Activated naive CD8-positive, alpha-beta T cell treated with anti-CD3 and anti-CD28 coated beads, Interleukin-2, amount 50 U/mL, for 24 hours (primary cell): Measurements from ENCODE around the gene CCN5.

ENCODE experiments used
- ATAC-seq: fragments of 150-1000 bp; cut with Tn5 transposase; one replicate; pipeline ENCODE4 v1.10.0; 2021
- DNase-seq: peaks from one replicate; pipeline ENCODE4 v3.0.0; 2021
- H3K27ac Mint-ChIP-seq: one replicate; pipeline ENCODE4 v1.8.0; 2021; ENCODE audit warnings: mild to moderate bottlenecking, mixed read lengths
- H3K27me3 Mint-ChIP-seq: one replicate; pipeline ENCODE4 v1.8.0; 2021; ENCODE audit warnings: mixed read lengths
- H3K36me3 Mint-ChIP-seq: one replicate; pipeline ENCODE4 v1.8.0; 2021; ENCODE audit warnings: low read depth, mixed read lengths
- H3K4me1 Mint-ChIP-seq: one replicate; pipeline ENCODE4 v1.8.0; 2021; ENCODE audit warnings: mixed read lengths
- H3K4me3 Mint-ChIP-seq: one replicate; pipeline ENCODE4 v1.8.0; 2021; ENCODE audit warnings: mild to moderate bottlenecking, moderate library complexity, mixed read lengths
- H3K9me3 Mint-ChIP-seq: one replicate; pipeline ENCODE4 v1.8.0; 2021; ENCODE audit warnings: mixed read lengths

Gene CCN5

DNA sequence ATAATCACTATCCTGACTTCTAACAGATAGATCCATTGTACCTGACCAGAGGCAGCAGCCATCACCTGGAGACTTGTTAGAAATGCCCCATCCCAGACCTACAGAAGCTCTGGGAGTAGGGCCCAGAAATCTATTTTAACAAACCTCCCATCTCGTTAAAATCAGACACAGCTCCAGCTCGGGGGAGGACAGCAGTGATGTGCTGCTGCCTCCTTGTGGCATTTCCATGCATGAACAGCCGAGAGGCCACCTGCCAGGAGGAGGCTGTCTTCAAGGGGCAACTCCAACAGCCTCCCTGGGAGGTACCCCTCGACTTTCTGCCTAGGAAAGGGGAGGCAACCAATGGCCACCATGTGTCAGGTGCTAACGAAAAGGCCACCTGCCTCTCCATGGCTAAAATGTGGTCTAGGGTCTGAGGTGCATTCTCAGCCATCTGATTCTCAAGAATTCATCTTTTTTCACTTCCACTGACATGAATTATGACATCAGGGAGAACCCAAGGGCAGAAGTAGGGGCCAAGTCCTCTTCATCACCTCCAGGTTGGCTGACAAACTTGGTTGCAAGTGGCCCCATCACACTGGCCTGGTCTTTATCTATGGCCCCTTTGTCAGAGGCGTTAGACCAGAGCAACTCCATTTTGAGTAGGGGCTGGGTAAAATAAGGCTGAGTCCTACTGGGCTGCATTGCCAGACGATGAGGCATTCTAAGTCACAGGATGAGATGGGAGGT is 18.3 kb downstream of the CCN5 start:
- Mint-ChIP-seq H3K36me3 (no peaks in the 10 kb centered on the region), H3K27ac (peak overlapping the region; percentile 20), H3K9me3 (no peaks in the 10 kb centered on the region), H3K4me3 (no peak overlapping the region), H3K27me3 (no peaks in the 10 kb centered on the region), H3K4me1 (peaks cover 20% of the 10 kb centered on the region)
- DNase-seq: peak; percentile 67
- ATAC-seq: peak; percentile 69

DNA sequence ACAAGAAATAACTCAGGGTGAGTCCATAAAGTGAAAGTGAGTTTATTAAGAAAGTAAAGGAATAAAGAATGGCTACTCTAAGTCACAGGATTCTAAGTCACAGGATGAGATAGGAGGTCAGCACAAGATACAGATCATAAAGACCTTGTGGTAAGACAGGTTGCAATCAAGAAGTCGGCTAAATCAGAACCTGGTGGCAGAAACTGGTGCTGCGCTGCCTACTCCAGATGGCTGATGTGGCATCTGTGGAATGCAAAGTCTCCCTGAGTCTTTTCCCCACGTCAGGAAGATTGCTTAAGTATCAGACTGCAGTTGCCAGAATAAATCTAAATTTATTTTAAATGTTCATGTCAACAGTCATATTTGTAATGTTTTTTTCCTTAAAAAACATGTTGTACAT is 19.8 kb downstream of the CCN5 start:
- H3K4me1 Mint-ChIP-seq: peaks cover 20% of the 10 kb centered on the region
- no peak overlapping the region for H3K27ac Mint-ChIP-seq
- ATAC-seq: no peak
- no peaks in the 10 kb centered on the region for H3K27me3 Mint-ChIP-seq
- H3K36me3 Mint-ChIP-seq: no peaks in the 10 kb centered on the region
- H3K9me3 Mint-ChIP-seq: no peaks in the 10 kb centered on the region
- H3K4me3 Mint-ChIP-seq: no peak overlapping the region
- no peak for DNase-seq

DNA sequence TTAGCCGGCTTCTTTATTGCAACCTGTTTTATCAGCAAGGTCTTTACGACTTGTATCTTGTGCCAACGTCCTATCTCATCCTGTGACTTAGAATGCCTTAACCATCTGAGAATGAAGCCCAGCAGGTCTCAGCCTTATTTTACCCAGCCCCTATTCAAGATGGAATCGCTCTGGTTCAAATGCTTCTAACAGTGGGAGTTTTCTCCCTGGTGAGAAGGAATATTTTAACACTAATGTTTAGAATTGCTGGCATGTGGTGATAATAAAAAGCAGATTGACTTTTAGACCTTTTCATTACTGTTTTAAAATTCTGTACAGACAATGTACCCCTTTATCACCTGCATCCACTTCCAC is 20.6 kb downstream of the CCN5 start:
- Mint-ChIP-seq H3K9me3 (no peaks in the 10 kb centered on the region), H3K36me3 (no peaks in the 10 kb centered on the region), H3K4me3 (peak overlapping the region; percentile 22), H3K27ac (no peak overlapping the region), H3K27me3 (peaks cover 1% of the 10 kb centered on the region), H3K4me1 (peaks cover 20% of the 10 kb centered on the region)
- DNase-seq (no peak), ATAC-seq (no peak)

DNA sequence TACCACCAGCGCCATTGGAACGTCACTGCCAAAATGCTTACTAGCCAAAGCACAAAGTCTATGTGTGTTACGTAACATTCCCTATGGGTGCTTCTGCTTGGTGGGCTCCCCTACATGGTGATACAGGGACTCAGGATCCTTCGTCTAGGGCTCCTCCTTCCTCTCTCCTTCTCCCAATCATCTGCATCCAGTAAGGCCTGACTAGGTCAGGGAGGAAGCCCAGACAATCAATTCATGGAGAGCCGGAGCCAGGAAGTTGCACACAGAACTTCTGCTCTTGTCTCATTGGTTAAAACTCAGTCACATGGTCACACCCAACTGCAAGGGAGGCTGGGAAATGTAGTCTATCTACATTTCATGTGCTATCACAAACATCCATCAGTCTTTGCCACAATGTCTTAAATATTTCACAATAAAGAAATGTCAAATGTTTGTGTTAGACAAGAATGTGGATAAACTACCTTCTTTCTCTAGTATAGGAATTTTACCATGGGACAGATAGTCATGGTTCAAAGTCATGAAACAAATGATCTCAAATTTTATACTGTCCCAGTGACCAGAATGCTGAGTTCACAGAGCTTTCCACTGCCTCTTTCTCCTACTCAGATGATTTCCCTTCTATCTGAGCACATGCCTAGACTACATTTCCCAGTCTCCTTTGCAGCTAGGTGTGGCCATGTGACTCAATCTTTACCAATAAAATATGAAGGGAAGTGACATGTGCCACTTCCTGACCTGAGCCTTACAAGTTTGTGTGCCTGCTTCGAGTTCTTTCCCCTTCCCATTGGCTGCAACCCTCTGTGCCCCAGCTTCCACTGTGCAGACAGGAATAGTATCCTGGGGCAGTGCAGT is 21.2 kb downstream of the CCN5 start:
- Mint-ChIP-seq H3K36me3 (no peaks in the 10 kb centered on the region), H3K27me3 (peaks cover 1% of the 10 kb centered on the region), H3K9me3 (no peaks in the 10 kb centered on the region), H3K4me1 (peaks cover 20% of the 10 kb centered on the region), H3K4me3 (peak overlapping the region; percentile 22), H3K27ac (no peak overlapping the region)
- DNase-seq (peak; percentile 18), ATAC-seq (peak; percentile 39)

DNA sequence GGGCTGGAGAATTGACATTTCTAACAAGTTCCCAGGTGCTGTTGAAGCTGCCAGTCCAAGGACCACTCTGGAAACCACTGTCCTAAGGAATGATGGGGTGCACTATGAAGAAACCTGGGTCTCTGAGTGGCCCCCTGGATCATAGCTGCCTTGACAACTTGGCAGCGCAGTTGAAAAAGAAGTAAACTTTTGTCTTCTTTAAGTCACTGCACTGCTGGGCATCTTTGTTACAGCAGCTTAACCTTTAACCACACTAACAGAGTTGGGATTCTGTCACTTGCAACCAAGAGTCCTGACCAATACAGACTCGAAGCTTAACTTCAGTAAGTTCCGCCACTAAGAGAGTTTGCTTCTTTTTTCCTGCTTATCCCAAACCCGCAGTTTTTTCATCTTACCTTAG is 21.9 kb downstream of the CCN5 start:
- Mint-ChIP-seq H3K27me3 (peaks cover 2% of the 10 kb centered on the region), H3K4me1 (peaks cover 20% of the 10 kb centered on the region), H3K36me3 (no peaks in the 10 kb centered on the region), H3K4me3 (no peak overlapping the region), H3K27ac (no peak overlapping the region), H3K9me3 (no peaks in the 10 kb centered on the region)
- ATAC-seq (no peak), DNase-seq (no peak)

DNA sequence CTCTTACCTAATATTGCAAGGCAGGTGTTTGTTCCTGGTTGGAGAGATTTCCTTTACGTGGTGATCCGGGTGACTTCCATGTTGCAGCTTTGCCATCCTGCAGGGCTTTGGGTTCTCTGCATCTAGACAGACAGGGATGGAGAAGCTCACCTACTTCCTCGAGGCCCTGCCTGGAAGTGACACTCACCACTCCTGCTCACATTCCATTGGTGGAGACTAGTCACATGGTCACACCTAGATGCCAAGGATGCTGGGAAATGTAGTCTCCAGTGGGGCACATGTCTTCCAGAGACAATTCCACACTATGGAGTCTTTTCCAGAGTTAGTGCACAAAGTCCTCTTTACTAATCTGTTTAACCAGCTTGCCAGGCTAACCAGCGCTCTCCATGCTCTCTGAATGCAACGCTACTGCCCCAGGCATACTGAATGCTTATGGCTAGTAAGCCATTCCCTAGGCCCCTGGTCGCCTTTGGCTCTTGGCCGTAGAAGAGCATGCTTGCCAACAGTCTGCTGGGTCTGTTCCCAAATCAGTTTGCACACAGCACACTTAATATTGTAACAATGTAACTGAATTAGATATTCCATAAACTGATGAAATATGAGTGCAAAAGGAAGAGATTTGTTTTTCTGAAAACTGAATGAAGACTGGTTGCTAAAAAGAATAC is 23.8 kb downstream of the CCN5 start:
- Mint-ChIP-seq H3K36me3 (no peaks in the 10 kb centered on the region), H3K9me3 (no peaks in the 10 kb centered on the region), H3K4me3 (no peak overlapping the region), H3K27me3 (peaks cover 4% of the 10 kb centered on the region), H3K4me1 (peaks cover 11% of the 10 kb centered on the region), H3K27ac (no peak overlapping the region)
- ATAC-seq (peak; percentile 64), DNase-seq (peak; percentile 38)

DNA sequence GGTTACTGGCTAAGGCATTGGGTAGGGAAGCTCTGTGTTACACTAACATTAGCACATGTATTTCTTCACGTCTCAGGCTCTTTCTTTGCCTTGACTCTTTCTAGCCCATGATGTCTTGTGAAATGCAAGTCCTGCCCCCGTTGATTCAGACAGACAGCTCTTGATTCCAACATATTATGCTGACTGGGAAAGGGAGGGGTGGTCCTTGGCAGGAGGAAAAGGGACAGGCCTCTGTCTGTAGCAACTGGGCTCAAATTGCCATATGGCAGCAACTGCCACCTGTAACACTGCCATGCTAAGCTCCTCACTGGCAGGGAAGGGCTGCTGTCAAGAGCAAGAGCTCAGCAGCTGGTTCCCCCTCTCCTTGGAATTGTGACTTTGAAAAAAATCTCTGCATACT is 24.8 kb downstream of the CCN5 start:
- Mint-ChIP-seq H3K4me1 (peaks cover 11% of the 10 kb centered on the region), H3K36me3 (no peaks in the 10 kb centered on the region), H3K27me3 (peaks cover 8% of the 10 kb centered on the region), H3K27ac (no peak overlapping the region), H3K4me3 (no peak overlapping the region), H3K9me3 (no peaks in the 10 kb centered on the region)
- DNase-seq (no peak), ATAC-seq (no peak)

DNA sequence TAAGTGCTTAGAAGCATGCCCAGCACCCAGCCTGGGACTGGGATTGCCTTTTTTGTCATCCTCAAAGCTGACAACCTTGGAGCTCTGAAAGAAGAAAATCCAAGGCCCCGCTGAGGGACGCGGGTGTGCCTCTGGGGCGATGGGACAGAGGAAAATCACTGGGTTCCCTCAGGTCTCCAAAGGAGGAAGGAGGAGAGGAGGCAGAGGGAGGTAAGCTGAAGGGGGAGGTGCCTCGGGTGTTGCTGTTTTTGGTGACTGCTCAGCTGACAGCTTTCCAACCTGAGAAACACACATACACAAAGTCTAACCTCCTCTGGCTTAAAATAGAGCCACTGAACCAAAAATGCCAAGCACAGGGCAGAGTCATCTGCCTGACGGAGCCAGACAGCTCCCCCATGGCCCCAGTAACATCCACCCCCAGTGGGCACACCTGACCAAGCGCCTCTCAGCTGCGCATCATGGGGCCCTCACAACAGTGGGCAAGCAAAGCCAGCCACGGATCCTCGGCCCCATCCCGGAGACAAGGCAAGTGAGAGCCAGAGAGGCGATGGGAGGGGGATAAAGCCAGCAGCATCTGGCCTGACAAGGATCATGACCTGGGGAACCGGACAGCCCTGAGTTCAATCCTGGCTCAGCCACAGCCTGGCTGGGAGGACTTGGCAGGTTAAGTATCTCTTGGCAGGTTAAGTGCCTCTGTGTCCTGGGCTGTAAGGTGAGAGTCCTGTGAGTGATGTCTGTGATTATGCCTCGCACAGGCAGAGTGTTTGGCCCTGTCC is 27.3 kb downstream of the CCN5 start:
- H3K4me1 Mint-ChIP-seq: peaks cover 15% of the 10 kb centered on the region
- no peaks in the 10 kb centered on the region for H3K9me3 Mint-ChIP-seq
- H3K27ac Mint-ChIP-seq: no peak overlapping the region
- no peak overlapping the region for H3K4me3 Mint-ChIP-seq
- no peaks in the 10 kb centered on the region for H3K36me3 Mint-ChIP-seq
- DNase-seq (no peak), ATAC-seq (no peak)
- H3K27me3 Mint-ChIP-seq: peaks cover 23% of the 10 kb centered on the region

DNA sequence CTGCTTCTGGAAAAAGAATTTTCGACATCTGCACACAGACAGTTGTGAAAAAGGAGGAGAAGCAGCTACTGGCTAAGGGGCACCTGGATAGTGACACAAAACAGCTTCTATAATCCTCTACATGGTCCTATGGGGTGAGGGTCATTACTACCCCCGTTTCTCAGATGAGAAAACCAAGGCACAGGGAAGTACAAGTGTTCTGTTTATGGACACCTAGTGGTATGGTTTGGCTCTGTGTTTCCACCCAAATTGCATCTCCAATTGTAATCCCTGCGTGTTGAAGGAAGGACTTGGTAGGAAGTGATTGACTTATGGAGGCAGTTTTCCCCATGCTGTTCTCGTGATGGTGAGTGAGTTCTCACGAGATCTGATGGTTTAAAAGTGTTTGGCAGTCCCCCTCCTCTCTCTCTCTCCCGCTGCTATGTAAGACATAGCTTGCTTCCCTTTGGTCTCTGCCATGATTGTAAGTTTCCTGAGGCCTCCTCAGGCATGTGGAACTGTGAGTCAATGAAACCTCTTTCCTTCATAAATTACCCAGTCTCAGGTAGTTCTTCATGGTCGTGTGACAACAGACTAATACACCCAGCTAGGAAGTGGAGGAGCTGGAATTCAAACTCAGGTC is 28.0 kb downstream of the CCN5 start:
- ATAC-seq (no peak), DNase-seq (no peak)
- Mint-ChIP-seq H3K9me3 (no peaks in the 10 kb centered on the region), H3K4me1 (peaks cover 16% of the 10 kb centered on the region), H3K27me3 (peaks cover 25% of the 10 kb centered on the region), H3K36me3 (no peaks in the 10 kb centered on the region), H3K4me3 (no peak overlapping the region), H3K27ac (no peak overlapping the region)

DNA sequence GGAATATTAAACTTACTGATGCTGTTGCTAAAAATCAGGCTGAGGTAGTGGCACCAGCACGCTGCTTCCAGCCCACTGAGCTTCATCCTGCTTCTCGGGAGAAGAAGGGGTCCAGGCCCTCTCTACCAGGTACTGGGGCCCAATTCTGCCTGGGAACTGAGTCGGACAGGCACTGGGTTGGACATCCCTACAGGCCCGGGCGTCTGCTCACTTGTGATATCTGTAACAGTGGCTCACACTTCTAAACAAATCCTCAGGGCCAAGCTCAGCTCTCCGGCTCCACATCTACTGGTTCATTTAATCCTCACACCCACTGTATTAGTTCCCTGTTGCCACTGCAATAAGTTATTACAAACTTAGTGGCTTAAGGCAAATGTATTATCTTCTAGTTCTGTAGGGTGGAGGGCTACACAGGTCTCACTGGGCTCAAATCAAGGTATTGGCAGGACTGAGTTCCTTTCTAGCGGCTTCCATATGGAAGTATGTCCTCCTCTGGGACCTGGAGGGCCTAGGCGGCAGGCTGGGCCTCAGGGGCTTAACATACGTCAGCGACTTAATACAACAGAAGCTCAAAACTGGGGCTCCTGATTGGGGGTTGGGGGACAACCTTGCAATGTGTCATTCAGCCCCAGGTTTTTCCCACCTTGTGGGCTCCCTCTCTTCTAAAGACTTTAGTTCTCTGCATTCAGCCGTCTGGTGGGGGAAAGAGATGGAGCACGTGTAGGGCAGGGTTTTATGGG is 28.9 kb downstream of the CCN5 start:
- H3K4me3 Mint-ChIP-seq: no peak overlapping the region
- H3K27me3 Mint-ChIP-seq: peaks cover 25% of the 10 kb centered on the region
- no peak overlapping the region for H3K27ac Mint-ChIP-seq
- no peak for ATAC-seq
- no peaks in the 10 kb centered on the region for H3K9me3 Mint-ChIP-seq
- no peak for DNase-seq
- H3K4me1 Mint-ChIP-seq: peaks cover 16% of the 10 kb centered on the region
- H3K36me3 Mint-ChIP-seq: no peaks in the 10 kb centered on the region

DNA sequence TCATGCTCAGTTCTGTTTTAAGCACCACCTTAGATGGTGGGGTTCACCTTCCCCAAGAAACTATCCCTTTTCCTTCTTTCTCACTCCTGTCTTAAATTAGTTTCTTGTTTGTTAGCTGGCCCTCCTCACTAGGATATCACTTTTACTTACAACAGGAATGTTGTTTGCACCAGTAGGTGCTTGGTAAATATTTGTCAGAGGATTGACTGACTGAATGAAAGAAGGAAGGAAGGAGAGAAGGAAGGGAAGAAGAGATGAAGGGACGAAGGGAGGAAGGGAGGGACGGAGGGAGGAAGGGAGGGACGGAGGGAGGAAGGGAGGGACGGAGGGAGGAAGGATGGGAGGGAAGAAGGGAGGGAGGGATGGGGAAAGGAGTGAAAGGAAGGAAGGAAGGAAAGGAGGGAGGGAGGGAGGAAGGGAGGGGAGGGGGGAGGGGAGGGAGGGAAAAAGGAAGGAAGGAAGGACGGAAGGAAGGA is 30.0 kb downstream of the CCN5 start:
- Mint-ChIP-seq H3K27me3 (peaks cover 32% of the 10 kb centered on the region), H3K36me3 (no peaks in the 10 kb centered on the region), H3K4me3 (peak overlapping the region; percentile 59), H3K4me1 (peaks cover 16% of the 10 kb centered on the region), H3K27ac (peak overlapping the region; percentile 77), H3K9me3 (no peaks in the 10 kb centered on the region)
- DNase-seq (no peak), ATAC-seq (no peak)

DNA sequence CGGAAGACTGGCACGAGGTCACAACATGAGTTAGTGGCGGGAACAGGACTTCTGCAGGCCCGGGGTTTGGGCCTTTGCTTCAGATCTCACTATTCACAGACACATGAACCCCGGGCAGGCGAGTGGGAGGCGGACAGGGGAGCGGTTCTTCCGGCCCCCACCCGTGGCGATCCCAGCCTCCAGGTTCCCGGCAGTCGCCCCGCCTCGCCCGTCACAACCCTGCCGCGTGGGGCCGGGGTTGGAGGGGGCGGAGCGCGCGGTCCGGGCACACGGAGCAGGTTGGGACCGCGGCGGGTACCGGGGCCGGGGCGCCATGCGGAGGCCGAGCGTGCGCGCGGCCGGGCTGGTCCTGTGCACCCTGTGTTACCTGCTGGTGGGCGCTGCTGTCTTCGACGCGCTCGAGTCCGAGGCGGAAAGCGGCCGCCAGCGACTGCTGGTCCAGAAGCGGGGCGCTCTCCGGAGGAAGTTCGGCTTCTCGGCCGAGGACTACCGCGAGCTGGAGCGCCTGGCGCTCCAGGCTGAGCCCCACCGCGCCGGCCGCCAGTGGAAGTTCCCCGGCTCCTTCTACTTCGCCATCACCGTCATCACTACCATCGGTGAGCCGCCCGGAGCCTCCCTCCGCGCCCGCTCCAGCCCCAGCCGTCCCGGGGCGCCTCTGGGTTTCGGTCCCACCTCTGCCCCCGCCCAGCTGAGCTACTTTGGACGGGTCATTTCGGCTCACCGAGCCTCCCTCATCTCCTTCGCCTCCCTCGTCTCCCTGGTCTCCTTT is 30.6 kb downstream of the CCN5 start, which contains the start of gene KCNK15:
KCNK15 (plus strand) TSS at position 268 of the 769 bp plus-strand sequence; CDS start at position 314, 46 bp downstream.
- peak; percentile 46 for DNase-seq
- Mint-ChIP-seq H3K27me3 (peaks cover 30% of the 10 kb centered on the region), H3K9me3 (no peaks in the 10 kb centered on the region)

More for the DNA sequence above, 30.6 kb downstream of the CCN5 start, which contains the start of gene KCNK15:
- Mint-ChIP-seq H3K27ac (peak within 1 kb of the TSS; percentile 77), H3K4me1 (peaks cover 16% of the 10 kb centered on the region), H3K4me3 (peak within 1 kb of the TSS; percentile 71), H3K36me3 (no peaks in the 10 kb centered on the region)
- ATAC-seq: peak; percentile 50
